HG02763 (cell line): ENCODE measurements around the gene TIMP2.
"Not testable (repeated sequence)": the region's sequence is repeated elsewhere in the genome, so short reads cannot be mapped to it uniquely, and the experiment has no call there.

Experiments used
- ATAC-seq: cut with Tn5 transposase; IDR thresholded peaks from one replicate; pipeline ENCODE4 v1.9.1; 2021; ENCODE audit warnings: mild to moderate bottlenecking, moderate library complexity; ENCODE audit not compliant: unreplicated experiment

TIMP2 gene

DNA sequence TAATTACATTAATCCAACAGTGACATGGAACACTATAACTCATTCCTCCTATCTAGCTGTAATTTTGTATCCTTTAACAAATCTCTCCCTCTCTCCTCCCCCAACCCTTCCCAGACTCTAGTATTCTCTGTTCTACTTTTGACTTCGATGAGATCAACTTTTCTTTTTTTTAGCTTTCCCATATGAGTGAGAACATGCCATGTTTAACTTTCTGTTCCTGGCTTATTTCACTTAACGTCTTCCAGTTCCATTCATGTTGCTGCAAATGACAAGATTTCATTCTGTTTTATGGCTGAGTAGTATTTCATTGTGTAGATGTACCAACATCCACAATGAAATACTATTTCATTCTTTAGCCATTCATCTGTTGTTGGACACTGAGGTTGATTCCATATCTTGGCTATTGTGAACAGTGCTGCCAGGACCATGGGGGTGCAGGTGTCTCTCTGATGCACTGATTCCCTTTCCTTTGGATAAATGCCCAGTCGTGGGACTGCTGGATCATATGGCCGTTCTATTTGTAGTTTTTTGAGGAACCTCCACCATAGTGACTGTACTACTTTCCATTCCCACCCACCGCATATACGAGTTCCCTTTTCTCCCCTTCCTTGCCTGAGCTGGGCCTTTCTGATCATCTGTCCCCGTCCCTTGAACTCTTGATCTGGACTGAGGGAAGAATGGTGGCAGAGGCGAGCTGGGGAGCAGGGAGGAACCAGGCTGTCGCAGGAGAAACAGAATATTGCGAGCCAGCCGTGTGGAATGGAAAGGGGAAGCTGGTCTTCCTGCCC is 14.5 kb downstream of the TIMP2 start:
- ATAC-seq = no peak

- no peak for ATAC-seq
Measured at GRCh38 chr17:78908426-78908825, 16.8 kb downstream of the TIMP2 start.

DNA sequence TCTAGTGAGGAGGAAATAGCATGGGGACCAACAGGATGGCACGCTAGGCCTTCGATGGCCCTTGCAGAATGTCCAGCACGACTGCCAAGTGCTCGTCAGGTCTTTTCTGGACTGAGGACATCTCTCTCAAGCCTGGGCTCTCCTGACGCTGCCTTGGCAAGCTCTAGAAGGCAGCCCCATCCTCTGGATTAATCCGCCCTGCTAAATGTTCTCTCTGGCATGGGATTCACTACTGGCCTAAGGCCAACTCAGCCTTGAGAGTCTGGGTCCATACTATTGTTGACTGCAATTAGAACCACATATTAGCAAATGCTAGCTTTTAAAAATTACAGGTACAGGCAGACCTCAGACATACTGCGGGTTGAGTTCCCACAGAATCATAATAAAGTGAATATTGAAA is 19.6 kb downstream of the TIMP2 start:
- no peak for ATAC-seq

- no peak for ATAC-seq
Measured at GRCh38 chr17:78905116-78905515, 20.1 kb downstream of the TIMP2 start.

DNA sequence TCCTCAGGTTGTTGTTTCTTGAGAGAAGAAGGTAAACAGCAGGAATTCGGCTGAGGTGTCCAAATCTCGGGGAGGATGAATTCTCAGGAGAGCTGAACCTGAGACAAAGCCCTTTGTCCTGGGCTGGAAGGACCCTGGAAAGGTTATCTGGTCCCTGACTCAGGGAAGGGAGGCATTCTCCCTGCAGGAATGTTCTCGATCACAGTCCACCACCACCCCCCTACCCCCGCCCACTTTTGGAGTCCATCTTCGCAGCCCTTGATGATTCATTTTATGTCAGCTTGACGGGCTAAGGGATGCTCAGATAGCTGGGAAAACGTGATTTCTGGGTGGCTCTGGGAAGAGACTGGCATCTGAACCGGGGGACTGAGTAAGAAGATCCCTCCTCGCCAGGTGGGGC is 20.8 kb downstream of the TIMP2 start:
- no peak for ATAC-seq

DNA sequence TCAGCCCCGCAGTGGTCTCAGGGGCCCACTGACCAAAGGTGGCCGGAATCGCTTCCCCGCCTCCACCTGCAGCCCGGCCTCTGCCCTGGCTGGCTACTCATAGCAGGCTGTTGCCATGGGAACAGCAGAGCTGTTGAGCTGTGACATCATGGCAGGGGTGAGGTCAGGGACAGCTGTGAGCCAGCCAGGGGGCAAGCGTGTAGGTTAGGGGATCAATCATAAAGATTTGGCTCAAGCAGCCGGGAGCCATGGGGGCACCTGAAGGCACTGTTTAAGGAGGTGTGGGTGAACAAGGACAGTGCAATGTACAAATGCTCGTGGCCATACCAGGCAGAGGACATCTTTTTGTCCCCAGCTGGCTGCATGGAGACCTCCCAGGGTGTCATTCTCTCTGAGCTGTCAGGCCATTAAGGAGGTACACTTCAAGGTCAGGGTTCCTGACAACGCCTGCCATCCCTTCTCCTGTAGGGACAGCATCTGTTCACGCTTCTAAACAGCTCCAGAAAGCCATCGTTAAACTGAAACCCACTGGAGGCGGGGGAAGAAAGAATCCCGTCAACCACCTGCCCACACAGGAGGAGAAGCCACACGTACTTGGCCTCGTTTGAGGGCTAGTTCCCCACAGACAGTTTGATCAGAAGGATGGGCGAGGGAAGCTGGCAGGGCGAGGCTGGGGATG is 21.9 kb downstream of the TIMP2 start, which contains the start of gene CEP295NL:
Gene CEP295NL (minus strand): TSS at position 101 of the 679 bp plus-strand sequence. CDS start 1,373 bp downstream, outside the sequence.
- ATAC-seq = no peak

GRCh38 chr17:78902231-78902630 is 23.0 kb downstream of the TIMP2 start:
- not testable (repeated sequence) for ATAC-seq

GRCh38 chr17:78901806-78902205 is 23.4 kb downstream of the TIMP2 start:
- ATAC-seq = no peak

- no peak for ATAC-seq
Measured at GRCh38 chr17:78900816-78901215, 24.4 kb downstream of the TIMP2 start.

GRCh38 chr17:78899361-78900260 is 25.6 kb downstream of the TIMP2 start:
- no peak for ATAC-seq

- ATAC-seq = no peak
Measured at GRCh38 chr17:78898947-78899346, 26.2 kb downstream of the TIMP2 start.

- ATAC-seq = no peak
Measured at GRCh38 chr17:78898075-78898836, 26.9 kb downstream of the TIMP2 start.

GRCh38 chr17:78897664-78898047 is 27.5 kb downstream of the TIMP2 start:
- ATAC-seq = no peak

DNA sequence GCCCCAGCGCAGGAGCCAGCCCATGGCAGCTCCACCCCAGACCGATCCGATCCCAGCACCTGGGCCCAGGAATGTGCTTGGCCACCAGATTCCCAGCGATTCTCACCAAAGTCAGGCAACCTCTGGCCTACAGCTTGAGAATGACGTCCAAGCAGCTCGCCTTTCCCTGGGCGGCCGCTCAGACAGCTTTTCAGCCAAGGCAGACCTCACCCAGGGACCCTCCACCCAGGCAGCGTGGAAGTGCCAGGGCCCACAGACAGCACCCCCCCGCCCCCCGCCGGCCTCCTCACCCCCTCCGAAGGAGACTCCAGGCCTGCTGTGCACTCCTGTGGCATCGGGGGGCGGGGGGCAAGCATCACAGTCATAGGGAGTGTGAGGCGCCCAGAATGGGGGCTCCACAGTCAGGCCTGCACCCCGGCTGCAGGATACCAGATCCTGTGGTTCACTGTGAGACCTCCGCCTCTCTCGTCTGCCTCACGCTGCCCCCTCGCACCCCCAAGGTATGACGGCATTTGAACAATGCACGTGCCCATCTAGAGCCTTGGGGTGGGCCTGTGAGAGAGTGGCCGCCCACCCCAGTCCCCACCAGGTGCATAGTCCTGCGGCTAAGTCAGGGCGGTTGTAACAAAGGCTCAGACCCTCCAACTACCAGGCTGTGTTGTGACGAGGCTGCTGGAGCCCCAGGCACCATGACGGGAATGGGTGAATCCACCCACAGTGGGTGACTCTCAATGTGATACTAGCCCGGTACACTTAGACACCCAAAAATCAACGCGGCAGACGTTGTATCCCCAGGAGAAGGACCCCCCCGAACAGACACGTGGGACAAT is 28.1 kb downstream of the TIMP2 start:
- no peak for ATAC-seq

DNA sequence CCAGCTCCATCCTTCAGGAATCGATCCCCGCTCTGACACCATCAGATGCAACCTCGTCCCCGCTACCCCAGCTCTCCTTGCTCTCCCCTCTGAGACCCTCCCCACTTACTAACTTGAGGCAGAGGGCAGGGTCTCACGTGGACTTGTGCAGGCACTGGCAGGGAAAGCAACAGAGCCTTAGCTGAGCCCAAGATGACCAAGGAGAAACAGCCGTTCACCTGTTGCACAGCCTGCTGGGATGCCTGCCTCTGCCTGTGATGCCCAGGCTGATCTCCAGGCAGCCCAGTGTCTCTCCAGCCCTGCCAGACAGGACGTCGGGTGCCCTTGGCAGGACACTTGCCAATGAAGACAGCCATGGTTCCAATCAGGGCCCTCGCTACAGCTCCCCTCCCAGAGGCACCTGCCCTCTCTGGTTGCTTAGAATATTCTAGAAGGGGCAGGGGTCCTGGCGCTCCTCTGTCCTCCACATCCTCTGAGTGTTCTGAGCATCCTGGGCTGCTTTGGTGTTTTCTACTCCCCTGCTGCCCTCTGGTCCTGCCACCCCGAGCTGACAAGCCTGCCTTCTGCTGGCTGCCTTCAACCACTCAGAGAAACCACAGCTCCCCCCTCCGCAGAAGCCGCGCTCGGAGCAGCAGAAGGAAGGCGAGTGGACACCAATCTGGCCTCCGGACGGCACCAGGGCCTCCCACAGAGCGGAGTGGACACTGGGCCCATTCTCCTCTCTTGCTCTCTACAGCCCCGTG is 28.9 kb downstream of the TIMP2 start:
- no peak for ATAC-seq

GRCh38 chr17:78895322-78895721 is 29.9 kb downstream of the TIMP2 start:
- ATAC-seq = no peak

GRCh38 chr17:78893684-78894083 is 31.5 kb downstream of the TIMP2 start:
- no peak for ATAC-seq

- no peak for ATAC-seq
Measured at GRCh38 chr17:78892936-78893379, 32.2 kb downstream of the TIMP2 start.

DNA sequence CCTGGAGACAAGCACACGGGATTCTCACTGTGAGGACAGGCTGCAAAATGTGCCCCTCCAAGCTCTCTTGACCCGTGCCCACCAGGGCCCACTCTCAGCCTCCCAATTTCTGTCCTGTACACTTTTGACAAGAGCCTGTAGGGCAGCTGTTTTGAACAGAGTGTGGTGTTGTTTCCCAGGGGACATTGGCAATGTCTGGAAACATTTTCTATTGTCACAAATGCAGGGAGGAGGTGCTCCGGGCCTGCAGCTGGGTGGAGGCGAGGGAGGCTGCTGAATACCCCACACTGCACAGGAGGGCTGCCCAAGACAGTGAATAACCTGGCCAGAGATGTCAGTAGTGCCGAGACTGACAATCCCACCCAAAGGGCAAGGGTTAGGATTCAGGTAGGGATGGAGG is 32.7 kb downstream of the TIMP2 start:
- no peak for ATAC-seq
